ENCODE results near the gene HS2ST1. TPM values are rescaled to one million over a fixed set of nuclear protein-coding genes. Genes with fewer than 3 reads are reported as not detected.

Gene HS2ST1
- total RNA-seq, 1 experiment from 2014 or later: 18.3 TPM

DNA sequence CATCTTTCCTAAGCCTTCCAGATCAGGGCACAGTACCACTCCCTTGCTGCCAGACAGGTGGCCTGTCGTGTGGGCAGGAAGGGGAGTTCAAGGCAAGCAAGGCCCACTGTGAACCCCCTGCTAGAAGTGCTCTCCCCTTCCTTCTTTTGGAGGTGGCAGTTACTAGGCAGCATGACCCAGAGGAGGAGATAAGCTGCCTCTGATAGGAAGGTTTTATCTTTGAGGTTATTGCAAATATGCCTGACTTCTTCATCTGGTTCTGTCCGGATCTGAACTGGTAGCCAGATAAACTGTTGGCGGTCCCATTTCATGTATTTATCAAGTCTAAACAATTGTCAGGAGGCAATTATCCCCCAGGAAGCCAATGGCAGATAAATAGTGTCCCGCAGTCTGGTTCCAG is 216.0 kb downstream of the HS2ST1 start:
- Histone ChIP-seq H3K4me1 (replicated peaks) (peaks cover 22% of the 10 kb centered on the region), H3K4me3 (no peak overlapping the region), H3K36me3 (no peaks in the 10 kb centered on the region), H3K27ac (no peak overlapping the region), H3K9me3 (replicated peaks) (no peaks in the 10 kb centered on the region), H3K27me3 (replicated peaks) (no peaks in the 10 kb centered on the region)
- DNase-seq (ENCODE audit: low read depth in 1 of 2, low spot score in 2 of 2): no peak

GRCh38 chr1:87131809-87132283 is 217.4 kb downstream of the HS2ST1 start:
- H3K27ac ChIP-seq: no peak overlapping the region
- H3K27me3 ChIP-seq (replicated peaks): no peaks in the 10 kb centered on the region
- peaks cover 16% of the 10 kb centered on the region for H3K4me1 ChIP-seq (replicated peaks)
- H3K9me3 ChIP-seq (replicated peaks): no peaks in the 10 kb centered on the region
- no peaks in the 10 kb centered on the region for H3K36me3 ChIP-seq
- H3K4me3 ChIP-seq: no peak overlapping the region
- DNase-seq (ENCODE audit: low read depth in 1 of 2, low spot score in 2 of 2): peak; percentile 69 to 76

GRCh38 chr1:87132284-87132870 is 217.9 kb downstream of the HS2ST1 start:
- Histone ChIP-seq H3K9me3 (replicated peaks) (no peaks in the 10 kb centered on the region), H3K36me3 (no peaks in the 10 kb centered on the region), H3K4me3 (no peak overlapping the region), H3K27me3 (replicated peaks) (no peaks in the 10 kb centered on the region), H3K27ac (no peak overlapping the region), H3K4me1 (replicated peaks) (peaks cover 14% of the 10 kb centered on the region)
- no peak for DNase-seq (ENCODE audit: low read depth in 1 of 2, low spot score in 2 of 2)

GRCh38 chr1:87134061-87134460 is 219.6 kb downstream of the HS2ST1 start:
- Histone ChIP-seq H3K36me3 (no peaks in the 10 kb centered on the region), H3K27ac (no peak overlapping the region), H3K4me1 (replicated peaks) (peaks cover 12% of the 10 kb centered on the region), H3K9me3 (replicated peaks) (no peaks in the 10 kb centered on the region), H3K4me3 (no peak overlapping the region), H3K27me3 (replicated peaks) (no peaks in the 10 kb centered on the region)
- DNase-seq (ENCODE audit: low read depth in 1 of 2, low spot score in 2 of 2): no peak

DNA sequence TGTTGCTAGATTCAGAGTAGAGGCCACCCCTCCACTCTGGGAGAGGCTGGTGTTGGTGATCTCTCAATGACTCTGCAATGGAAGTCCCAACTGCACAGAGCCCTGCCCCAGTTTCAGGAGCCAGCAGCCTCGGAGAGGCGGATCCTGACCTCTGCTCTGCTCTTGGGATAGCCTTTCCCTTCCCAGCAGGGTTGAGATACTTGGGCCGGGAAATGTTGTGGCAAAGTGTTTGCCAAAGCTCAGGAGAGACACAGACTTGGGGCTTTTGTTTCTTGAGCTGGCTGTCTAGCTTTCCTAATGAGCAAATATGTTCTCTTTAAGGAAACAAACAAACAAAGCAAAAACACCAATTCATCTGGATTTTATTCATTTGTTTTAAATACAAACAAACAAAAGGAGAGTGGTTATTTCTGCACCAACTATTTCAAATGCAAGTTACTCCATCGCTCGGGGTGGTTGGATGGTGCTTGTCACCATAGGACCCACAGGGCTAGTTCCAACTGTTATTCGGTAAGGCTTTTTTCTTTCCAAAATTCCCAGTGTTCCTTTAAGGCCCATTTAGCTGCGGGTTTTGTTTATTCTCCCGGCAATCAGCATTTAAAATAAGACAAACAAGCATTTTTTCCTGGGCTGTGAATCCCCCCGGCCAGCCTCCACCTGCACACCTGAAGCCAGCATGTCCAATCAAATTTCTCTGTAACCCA is 220.3 kb downstream of the HS2ST1 start:
- Histone ChIP-seq H3K4me1 (replicated peaks) (peaks cover 12% of the 10 kb centered on the region), H3K9me3 (replicated peaks) (no peaks in the 10 kb centered on the region), H3K27ac (no peak overlapping the region), H3K27me3 (replicated peaks) (no peaks in the 10 kb centered on the region), H3K36me3 (no peaks in the 10 kb centered on the region), H3K4me3 (no peak overlapping the region)
- no peak for DNase-seq (ENCODE audit: low read depth in 1 of 2, low spot score in 2 of 2)

DNA sequence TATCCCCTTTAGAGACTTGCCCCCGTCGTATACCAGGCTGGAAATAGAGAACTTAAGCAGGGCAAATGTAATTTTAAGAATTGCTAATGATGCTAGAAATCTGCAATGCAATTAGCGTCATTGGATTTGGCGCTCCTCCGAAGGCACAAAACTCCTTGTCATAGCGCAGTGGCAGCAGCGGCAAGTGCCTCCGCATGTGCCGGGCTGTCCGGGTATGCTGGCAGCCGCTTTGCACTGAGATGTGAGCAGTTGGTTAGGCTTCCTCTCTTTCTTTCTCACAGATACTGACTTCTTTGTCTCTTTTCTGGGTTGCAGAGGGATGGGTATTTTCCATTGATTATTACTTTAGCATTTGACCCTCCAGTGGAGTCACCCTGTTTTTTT is 220.9 kb downstream of the HS2ST1 start:
- H3K4me1 ChIP-seq (replicated peaks): peaks cover 16% of the 10 kb centered on the region
- no peak overlapping the region for H3K27ac ChIP-seq
- DNase-seq (ENCODE audit: low read depth in 1 of 2, low spot score in 2 of 2): no peak
- H3K27me3 ChIP-seq (replicated peaks): no peaks in the 10 kb centered on the region
- H3K4me3 ChIP-seq: no peak overlapping the region
- no peaks in the 10 kb centered on the region for H3K36me3 ChIP-seq
- H3K9me3 ChIP-seq (replicated peaks): no peaks in the 10 kb centered on the region

- Histone ChIP-seq H3K4me1 (replicated peaks) (peaks cover 27% of the 10 kb centered on the region), H3K36me3 (no peaks in the 10 kb centered on the region), H3K9me3 (replicated peaks) (no peaks in the 10 kb centered on the region), H3K4me3 (no peak overlapping the region), H3K27ac (no peak overlapping the region), H3K27me3 (replicated peaks) (no peaks in the 10 kb centered on the region)
- no peak for DNase-seq (ENCODE audit: low read depth in 1 of 2, low spot score in 2 of 2)
Observed at GRCh38 chr1:87136607-87137341, 222.3 kb downstream of the HS2ST1 start.

DNA sequence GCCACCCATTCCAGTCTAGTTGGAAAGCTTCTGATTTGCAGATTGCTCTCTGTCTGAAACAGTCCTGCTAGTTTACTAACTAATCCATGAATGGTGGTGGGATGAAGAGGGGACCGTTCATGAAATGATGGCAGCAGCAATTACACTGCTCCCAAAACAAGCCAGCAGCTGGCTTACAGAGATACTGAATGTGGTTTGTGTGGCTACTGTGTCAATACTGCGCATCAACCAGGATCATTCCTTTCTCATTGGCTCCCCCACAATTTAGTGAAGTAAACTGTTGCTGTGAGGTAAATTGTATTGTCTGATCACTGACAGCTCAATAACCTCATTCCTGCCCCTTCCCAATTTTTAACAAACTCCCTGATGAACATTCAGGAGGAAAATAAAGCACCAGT is 222.9 kb downstream of the HS2ST1 start:
- Histone ChIP-seq H3K4me1 (replicated peaks) (peaks cover 22% of the 10 kb centered on the region), H3K36me3 (no peaks in the 10 kb centered on the region), H3K4me3 (no peak overlapping the region), H3K27me3 (replicated peaks) (no peaks in the 10 kb centered on the region), H3K27ac (no peak overlapping the region), H3K9me3 (replicated peaks) (no peaks in the 10 kb centered on the region)
- DNase-seq (ENCODE audit: low read depth in 1 of 2, low spot score in 2 of 2): no peak

DNA sequence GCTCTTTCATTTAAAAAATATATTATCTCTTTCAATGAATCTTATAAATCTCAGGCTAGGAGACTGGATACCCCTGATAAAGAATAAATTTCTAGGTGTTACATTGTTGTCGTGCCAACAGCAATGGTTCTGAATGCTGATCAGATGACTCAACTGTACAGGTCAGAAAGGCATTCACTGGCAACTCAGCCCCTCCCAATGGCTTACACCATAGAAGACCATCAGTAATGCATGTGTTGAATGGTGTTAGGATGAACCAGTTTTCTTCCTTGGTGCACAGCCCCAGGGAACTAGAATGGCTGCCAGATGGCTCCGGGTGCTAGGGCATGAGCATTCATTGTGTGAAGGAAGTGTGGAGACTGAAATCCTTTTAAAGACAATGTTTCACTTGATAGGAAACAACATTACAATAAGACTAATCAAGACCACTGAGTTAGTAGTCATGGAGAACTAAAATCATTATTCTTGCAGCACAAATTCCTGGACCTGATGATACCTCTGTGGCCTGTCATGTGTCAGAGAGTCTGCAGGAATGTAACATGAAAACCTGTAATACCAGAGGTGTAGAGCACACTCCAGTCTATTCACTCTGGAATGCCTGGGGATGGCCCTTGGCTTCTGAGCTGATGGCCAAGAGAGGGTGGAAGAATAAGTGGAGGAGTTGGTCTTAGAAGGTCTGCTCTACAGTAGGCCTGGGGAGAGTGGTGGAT is 226.6 kb downstream of the HS2ST1 start:
- Histone ChIP-seq H3K36me3 (no peaks in the 10 kb centered on the region), H3K27ac (peak overlapping the region; percentile 61), H3K27me3 (replicated peaks) (no peaks in the 10 kb centered on the region), H3K4me1 (replicated peaks) (peaks cover 15% of the 10 kb centered on the region), H3K4me3 (no peak overlapping the region), H3K9me3 (replicated peaks) (no peaks in the 10 kb centered on the region)
- DNase-seq (ENCODE audit: low read depth in 1 of 2, low spot score in 2 of 2): peak; percentile 34 to 57

DNA sequence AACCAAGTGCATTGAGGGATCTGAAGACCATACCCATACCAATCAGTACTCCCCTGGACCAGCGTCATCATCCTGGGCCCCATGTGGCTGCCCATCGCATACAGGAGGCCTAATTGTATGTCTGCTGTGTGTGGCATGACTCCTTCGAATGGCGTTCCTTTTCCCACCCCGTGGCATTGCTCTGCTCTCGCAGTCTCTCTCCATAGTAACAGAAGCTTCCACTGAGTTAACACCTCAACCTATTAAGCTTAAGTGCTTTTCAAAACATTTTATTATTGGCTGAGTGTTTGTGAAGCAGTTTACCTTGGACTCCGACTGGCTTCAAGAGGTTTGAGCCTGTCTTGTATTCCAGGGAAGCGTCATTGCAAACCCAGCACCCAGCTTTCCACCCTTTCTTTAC is 227.1 kb downstream of the HS2ST1 start:
- no peaks in the 10 kb centered on the region for H3K27me3 ChIP-seq (replicated peaks)
- H3K4me3 ChIP-seq: no peak overlapping the region
- H3K27ac ChIP-seq: no peak overlapping the region

DNA sequence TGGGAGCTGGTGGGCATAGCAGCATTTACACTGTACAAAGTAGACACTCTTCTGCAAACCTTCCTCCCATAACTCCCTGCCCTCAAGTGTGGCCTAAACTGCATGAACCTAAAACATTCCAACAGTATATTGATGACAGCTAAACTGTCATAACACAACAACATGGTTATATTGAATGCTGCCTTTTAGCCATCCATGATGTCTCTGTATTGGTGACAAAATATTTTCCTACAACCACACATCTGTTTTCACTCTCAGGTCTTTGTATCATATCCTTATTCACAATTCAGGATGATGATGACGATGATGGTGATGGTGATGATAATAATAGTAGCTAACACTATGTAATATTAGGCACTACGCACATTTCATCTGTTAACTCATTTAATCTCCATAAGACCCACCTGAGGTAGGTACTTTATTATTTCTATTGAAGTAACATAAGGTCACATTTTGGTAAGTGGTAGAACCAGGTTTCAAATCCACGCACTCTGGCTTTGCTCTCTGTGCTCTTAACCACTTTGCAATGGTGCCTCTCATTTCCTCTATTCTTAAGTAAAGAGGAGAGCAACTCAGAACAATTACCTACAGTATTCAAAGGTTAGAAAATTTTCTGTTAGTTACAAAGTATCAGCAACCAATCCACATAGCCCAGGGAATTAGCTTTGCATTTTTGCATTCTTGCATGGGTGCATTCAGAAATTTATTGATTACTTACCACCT is 229.1 kb downstream of the HS2ST1 start:
- Histone ChIP-seq H3K4me1 (replicated peaks) (peaks cover 15% of the 10 kb centered on the region), H3K4me3 (no peak overlapping the region), H3K27ac (no peak overlapping the region), H3K27me3 (replicated peaks) (no peaks in the 10 kb centered on the region), H3K9me3 (replicated peaks) (no peaks in the 10 kb centered on the region), H3K36me3 (no peaks in the 10 kb centered on the region)
- no peak for DNase-seq (ENCODE audit: low read depth in 1 of 2, low spot score in 2 of 2)

More for the DNA sequence above, 227.1 kb downstream of the HS2ST1 start:
- no peaks in the 10 kb centered on the region for H3K9me3 ChIP-seq (replicated peaks)
- peaks cover 15% of the 10 kb centered on the region for H3K4me1 ChIP-seq (replicated peaks)
- H3K36me3 ChIP-seq: no peaks in the 10 kb centered on the region
- DNase-seq (ENCODE audit: low read depth in 1 of 2, low spot score in 2 of 2): no peak

GRCh38 chr1:87144316-87144895 is 230.0 kb downstream of the HS2ST1 start:
- Histone ChIP-seq H3K36me3 (no peaks in the 10 kb centered on the region), H3K9me3 (replicated peaks) (no peaks in the 10 kb centered on the region), H3K27me3 (replicated peaks) (no peaks in the 10 kb centered on the region), H3K4me1 (replicated peaks) (peaks cover 17% of the 10 kb centered on the region), H3K4me3 (no peak overlapping the region), H3K27ac (no peak overlapping the region)
- no peak for DNase-seq (ENCODE audit: low read depth in 1 of 2, low spot score in 2 of 2)

DNA sequence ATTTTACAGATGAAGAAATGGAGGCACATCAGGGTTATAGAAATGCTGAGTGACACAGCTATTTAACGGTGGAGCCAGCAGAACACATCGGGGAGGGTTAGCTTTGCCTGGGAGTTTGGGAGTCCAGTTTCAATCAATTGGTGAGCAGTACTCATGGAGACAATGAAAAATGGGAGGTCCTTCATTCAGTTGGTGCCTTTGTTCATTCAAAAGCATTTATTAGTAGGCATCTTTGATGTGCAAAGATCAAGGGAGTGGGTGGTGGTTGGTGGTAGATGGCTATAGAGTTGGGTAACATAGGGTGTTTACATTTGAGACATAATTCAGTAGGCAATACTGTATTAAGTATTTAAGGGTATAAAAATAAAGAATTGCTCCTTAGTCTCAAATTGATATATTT is 230.5 kb downstream of the HS2ST1 start:
- Histone ChIP-seq H3K4me3 (no peak overlapping the region), H3K27me3 (replicated peaks) (no peaks in the 10 kb centered on the region), H3K36me3 (no peaks in the 10 kb centered on the region), H3K4me1 (replicated peaks) (peaks cover 22% of the 10 kb centered on the region), H3K9me3 (replicated peaks) (no peaks in the 10 kb centered on the region), H3K27ac (no peak overlapping the region)
- no peak for DNase-seq (ENCODE audit: low read depth in 1 of 2, low spot score in 2 of 2)

Data from SJSA1 (cell line).